Activated CD8-positive, alpha-beta T cell treated with anti-CD3 and anti-CD28 coated beads, Interleukin-2, amount 10 ng/mL, durations not matched to agents 7 days and 5 days (primary cell): ENCODE results near the gene LRGUK. TPM values are rescaled to one million over a fixed set of nuclear protein-coding genes. Genes with fewer than 3 reads are reported as not detected.
"Not testable (repeated sequence)": the region's sequence is repeated elsewhere in the genome, so short reads cannot be mapped to it uniquely, and the experiment has no call there.

Source experiments
- ATAC-seq: fragments of 150-1000 bp; cut with Tn5 transposase; one replicate; pipeline ENCODE4 v1.10.0; 2021; ENCODE audit warnings: moderate library complexity
- CTCF ChIA-PET: fragments of 350-600 bp; sonication (Branson Sonifier 250); formaldehyde crosslinking; loops from one replicate; lab custom pipeline; 2021; ENCODE audit warnings: antibody characterized with exemption; lab: Charles Lee
- POLR2A ChIA-PET: fragments of 350-600 bp; sonication (Branson Sonifier 250); formaldehyde crosslinking; loops from one replicate; lab custom pipeline; 2021; ENCODE audit warnings: antibody characterized with exemption; lab: Charles Lee
- DNase-seq: peaks from one replicate; pipeline ENCODE4 v3.0.0-alpha.2; 2020
- H3K27ac Mint-ChIP-seq: one replicate; pipeline ENCODE4 v1.8.0; 2021; ENCODE audit warnings: mild to moderate bottlenecking, mixed read lengths
- H3K27me3 Mint-ChIP-seq: one replicate; pipeline ENCODE4 v1.8.0; 2021; ENCODE audit warnings: low read depth, mixed read lengths
- H3K36me3 Mint-ChIP-seq: one replicate; pipeline ENCODE4 v1.8.0; 2021; ENCODE audit warnings: low read depth, mixed read lengths
- H3K4me1 Mint-ChIP-seq: one replicate; pipeline ENCODE4 v1.8.0; 2021; ENCODE audit warnings: low read depth, mixed read lengths
- H3K4me3 Mint-ChIP-seq: one replicate; pipeline ENCODE4 v1.8.0; 2021; ENCODE audit warnings: mild to moderate bottlenecking, mixed read lengths
- H3K9me3 Mint-ChIP-seq: one replicate; pipeline ENCODE4 v1.8.0; 2022; ENCODE audit warnings: mixed read lengths; ENCODE audit not compliant: insufficient read depth
- total RNA-seq, 2 experiments: library from RNA; stranded (reverse); gene quantifications; one replicate each; pipeline ENCODE4 v1.2.3, GENCODE V29; 2021

Gene LRGUK
- total RNA-seq, 2 experiments from 2014 or later = 0.13 to 0.18 TPM

- ChIA-PET CTCF (no interaction called here), POLR2A (no interaction called here)
- Mint-ChIP-seq H3K4me1 (no peaks in the 10 kb centered on the region), H3K27ac (no peak overlapping the region), H3K36me3 (no peaks in the 10 kb centered on the region), H3K4me3 (no peak overlapping the region), H3K27me3 (peaks cover 8% of the 10 kb centered on the region), H3K9me3 (no peaks in the 10 kb centered on the region)
- DNase-seq (no peak), ATAC-seq (no peak)
Measured at GRCh38 chr7:134212576-134213546, 85.7 kb downstream of the LRGUK start.

GRCh38 chr7:134220236-134220635, 93.1 kb downstream of the LRGUK start:
- DNase-seq (no peak), ATAC-seq (no peak)
- H3K9me3 Mint-ChIP-seq = no peaks in the 10 kb centered on the region
- H3K36me3 Mint-ChIP-seq = no peaks in the 10 kb centered on the region
- no peak overlapping the region for H3K27ac Mint-ChIP-seq
- ChIA-PET CTCF (no interaction called here), POLR2A (no interaction called here)
- H3K27me3 Mint-ChIP-seq = no peaks in the 10 kb centered on the region
- no peak overlapping the region for H3K4me3 Mint-ChIP-seq
- no peaks in the 10 kb centered on the region for H3K4me1 Mint-ChIP-seq

- H3K27me3 Mint-ChIP-seq, ATAC-seq, CTCF ChIA-PET, POLR2A ChIA-PET, DNase-seq, H3K4me1 Mint-ChIP-seq, H3K9me3 Mint-ChIP-seq, H3K27ac Mint-ChIP-seq, H3K36me3 Mint-ChIP-seq, H3K4me3 Mint-ChIP-seq: not testable (repeated sequence)
Measured at GRCh38 chr7:134231296-134231695, 104.2 kb downstream of the LRGUK start.

GRCh38 chr7:134234216-134234615, 107.1 kb downstream of the LRGUK start:
- CTCF ChIA-PET = no interaction called here
- no peak for DNase-seq
- no peaks in the 10 kb centered on the region for H3K36me3 Mint-ChIP-seq
- H3K27ac Mint-ChIP-seq = no peak overlapping the region
- no peaks in the 10 kb centered on the region for H3K4me1 Mint-ChIP-seq
- ATAC-seq = no peak
- H3K4me3 Mint-ChIP-seq = no peak overlapping the region
- H3K27me3 Mint-ChIP-seq = peaks cover 3% of the 10 kb centered on the region
- peaks cover 3% of the 10 kb centered on the region for H3K9me3 Mint-ChIP-seq
- POLR2A ChIA-PET = no interaction called here

- DNase-seq (no peak), ATAC-seq (no peak)
- no peaks in the 10 kb centered on the region for H3K9me3 Mint-ChIP-seq
- H3K4me3 Mint-ChIP-seq = no peak overlapping the region
- H3K4me1 Mint-ChIP-seq = no peaks in the 10 kb centered on the region
- ChIA-PET POLR2A (no interaction called here), CTCF (no interaction called here)
- no peak overlapping the region for H3K27ac Mint-ChIP-seq
- H3K27me3 Mint-ChIP-seq = peaks cover 2% of the 10 kb centered on the region
- no peaks in the 10 kb centered on the region for H3K36me3 Mint-ChIP-seq
Measured at GRCh38 chr7:134245253-134245652, 118.1 kb downstream of the LRGUK start.

GRCh38 chr7:134246347-134246746, 119.2 kb downstream of the LRGUK start:
- DNase-seq = no peak
- Mint-ChIP-seq H3K4me1 (no peaks in the 10 kb centered on the region), H3K4me3 (no peak overlapping the region), H3K9me3 (no peaks in the 10 kb centered on the region), H3K27me3 (peaks cover 2% of the 10 kb centered on the region), H3K36me3 (no peaks in the 10 kb centered on the region), H3K27ac (no peak overlapping the region)
- ATAC-seq = no peak
- POLR2A ChIA-PET = no interaction called here
- CTCF ChIA-PET = no interaction called here

- ATAC-seq (no peak), DNase-seq (no peak)
- ChIA-PET POLR2A (no interaction called here), CTCF (no interaction called here)
- no peaks in the 10 kb centered on the region for H3K9me3 Mint-ChIP-seq
- H3K4me1 Mint-ChIP-seq = no peaks in the 10 kb centered on the region
- no peaks in the 10 kb centered on the region for H3K27me3 Mint-ChIP-seq
- H3K4me3 Mint-ChIP-seq = no peak overlapping the region
- no peaks in the 10 kb centered on the region for H3K36me3 Mint-ChIP-seq
- H3K27ac Mint-ChIP-seq = no peak overlapping the region
Measured at GRCh38 chr7:134246761-134247160, 119.6 kb downstream of the LRGUK start.

GRCh38 chr7:134248196-134248595, 121.1 kb downstream of the LRGUK start:
- Mint-ChIP-seq H3K4me1 (no peaks in the 10 kb centered on the region), H3K36me3 (no peaks in the 10 kb centered on the region), H3K27ac (no peak overlapping the region), H3K27me3 (no peaks in the 10 kb centered on the region), H3K4me3 (no peak overlapping the region), H3K9me3 (no peaks in the 10 kb centered on the region)
- ATAC-seq (no peak), DNase-seq (no peak)
- ChIA-PET CTCF (no interaction called here), POLR2A (no interaction called here)

- CTCF ChIA-PET = no interaction called here
- H3K36me3 Mint-ChIP-seq = no peaks in the 10 kb centered on the region
- H3K27ac Mint-ChIP-seq = no peak overlapping the region
- H3K9me3 Mint-ChIP-seq = no peaks in the 10 kb centered on the region
- POLR2A ChIA-PET = no interaction called here
- ATAC-seq = no peak
- no peak overlapping the region for H3K4me3 Mint-ChIP-seq
- no peaks in the 10 kb centered on the region for H3K4me1 Mint-ChIP-seq
- H3K27me3 Mint-ChIP-seq = no peaks in the 10 kb centered on the region
- DNase-seq = no peak
Measured at GRCh38 chr7:134254311-134254710, 127.2 kb downstream of the LRGUK start.

- H3K27me3 Mint-ChIP-seq = no peaks in the 10 kb centered on the region
- no peaks in the 10 kb centered on the region for H3K36me3 Mint-ChIP-seq
- H3K27ac Mint-ChIP-seq = no peak overlapping the region
- H3K9me3 Mint-ChIP-seq = no peaks in the 10 kb centered on the region
- CTCF ChIA-PET = no interaction called here
- no peaks in the 10 kb centered on the region for H3K4me1 Mint-ChIP-seq
- DNase-seq (no peak), ATAC-seq (no peak)
- no peak overlapping the region for H3K4me3 Mint-ChIP-seq
- POLR2A ChIA-PET = no interaction called here
Measured at GRCh38 chr7:134255814-134256213, 128.7 kb downstream of the LRGUK start.

- Mint-ChIP-seq H3K4me1 (no peaks in the 10 kb centered on the region), H3K4me3 (no peak overlapping the region), H3K27me3 (peaks cover 5% of the 10 kb centered on the region), H3K9me3 (no peaks in the 10 kb centered on the region), H3K36me3 (no peaks in the 10 kb centered on the region), H3K27ac (no peak overlapping the region)
- ChIA-PET POLR2A (no interaction called here), CTCF (no interaction called here)
- DNase-seq (no peak), ATAC-seq (no peak)
Measured at GRCh38 chr7:134262322-134262721, 135.2 kb downstream of the LRGUK start.

- Mint-ChIP-seq H3K36me3 (no peaks in the 10 kb centered on the region), H3K9me3 (no peaks in the 10 kb centered on the region), H3K4me3 (no peak overlapping the region), H3K27ac (no peak overlapping the region), H3K27me3 (peaks cover 32% of the 10 kb centered on the region), H3K4me1 (no peaks in the 10 kb centered on the region)
- CTCF ChIA-PET = no interaction called here
- no peak for DNase-seq
- ATAC-seq = no peak
- POLR2A ChIA-PET = no interaction called here
Measured at GRCh38 chr7:134276951-134277350, 149.8 kb downstream of the LRGUK start.
